Transverse colon (tissue), 4 donors: ENCODE data around the gene NXPH4.

Experiments
- CTCF ChIP-seq, 5 experiments: fragments of 200-600 bp in 3 of 5; fragments of 450-650 bp in 2 of 5; sonication (generic) in 3 of 5; IDR thresholded peaks; 1 replicate in 2 of 5; 2 replicates in 3 of 5; pipeline ENCODE4 v1.5.1; 2016 to 2017; ENCODE audit warnings: antibody characterized with exemption in 5 of 5, inconsistent platforms in 3 of 5, mild to moderate bottlenecking in 2 of 5, moderate library complexity in 1 of 5
- EP300 ChIP-seq: sonication (generic); formaldehyde crosslinking; IDR thresholded peaks from one replicate; pipeline ENCODE4 v1.6.1; 2017; ENCODE audit warnings: antibody characterized with exemption, low read depth
- POLR2A ChIP-seq: fragments of 450-650 bp; IDR thresholded peaks from one replicate; pipeline ENCODE4 v1.6.1; 2016; ENCODE audit warnings: antibody characterized with exemption, mild to moderate bottlenecking, moderate library complexity
- POLR2AphosphoS5 ChIP-seq, 3 donors: sonication (generic); formaldehyde crosslinking; IDR thresholded peaks; one replicate each; pipeline ENCODE4 v1.6.1; 2016; ENCODE audit warnings: antibody characterized with exemption in 3 of 3

- TF ChIP-seq POLR2AphosphoS5 (IDR thresholded peaks at IDR 0.05) (no peak), CTCF (IDR thresholded peaks at IDR 0.05) (no peak), POLR2A (no peak), EP300 (no peak)
Measured at GRCh38 chr12:57270966-57271470, 54.4 kb downstream of the NXPH4 start.
